ENCODE results near the gene TBC1D22A.

The TBC1D22A gene

DNA sequence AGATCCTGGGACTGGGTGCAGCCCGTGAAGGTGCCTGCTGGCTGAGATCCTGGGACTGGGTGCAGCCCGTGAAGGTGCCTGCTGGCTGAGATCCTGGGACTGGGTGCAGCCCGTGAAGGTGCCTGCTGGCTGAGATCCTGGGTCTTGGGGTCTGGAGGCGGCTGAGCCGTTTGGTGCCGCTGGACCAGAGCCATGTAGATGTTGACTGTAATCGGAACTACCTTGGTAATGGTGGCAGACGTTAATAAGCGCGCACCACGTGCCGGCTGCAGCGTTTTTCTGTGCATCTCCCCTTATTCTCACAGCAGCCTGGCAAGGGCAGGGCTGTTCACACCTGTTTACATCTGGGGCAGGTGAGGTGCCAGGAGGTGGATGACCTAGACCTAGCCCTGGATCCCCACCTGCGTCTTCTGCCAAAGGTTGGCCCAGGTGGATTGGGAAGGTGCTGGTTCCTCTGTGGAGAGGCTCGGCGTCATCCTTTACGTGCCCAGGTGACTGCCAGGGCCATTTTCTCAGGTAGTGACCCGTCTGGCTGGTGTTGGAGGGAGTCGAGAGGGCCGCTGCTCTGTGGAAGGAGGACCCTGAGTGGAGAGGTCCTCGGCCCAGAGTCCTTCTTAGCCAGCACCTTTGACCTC is 382.5 kb downstream of the TBC1D22A start:
- TF ChIP-seq, protein P1, sequence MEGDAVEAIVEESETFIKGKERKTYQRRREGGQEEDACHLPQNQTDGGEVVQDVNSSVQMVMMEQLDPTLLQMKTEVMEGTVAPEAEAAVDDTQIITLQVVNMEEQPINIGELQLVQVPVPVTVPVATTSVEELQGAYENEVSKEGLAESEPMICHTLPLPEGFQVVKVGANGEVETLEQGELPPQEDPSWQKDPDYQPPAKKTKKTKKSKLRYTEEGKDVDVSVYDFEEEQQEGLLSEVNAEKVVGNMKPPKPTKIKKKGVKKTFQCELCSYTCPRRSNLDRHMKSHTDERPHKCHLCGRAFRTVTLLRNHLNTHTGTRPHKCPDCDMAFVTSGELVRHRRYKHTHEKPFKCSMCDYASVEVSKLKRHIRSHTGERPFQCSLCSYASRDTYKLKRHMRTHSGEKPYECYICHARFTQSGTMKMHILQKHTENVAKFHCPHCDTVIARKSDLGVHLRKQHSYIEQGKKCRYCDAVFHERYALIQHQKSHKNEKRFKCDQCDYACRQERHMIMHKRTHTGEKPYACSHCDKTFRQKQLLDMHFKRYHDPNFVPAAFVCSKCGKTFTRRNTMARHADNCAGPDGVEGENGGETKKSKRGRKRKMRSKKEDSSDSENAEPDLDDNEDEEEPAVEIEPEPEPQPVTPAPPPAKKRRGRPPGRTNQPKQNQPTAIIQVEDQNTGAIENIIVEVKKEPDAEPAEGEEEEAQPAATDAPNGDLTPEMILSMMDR (IDR thresholded peaks at IDR 0.05; ENCODE audit: control insufficient read depth, extremely low read depth, insufficient read depth): no peak
- H3K4me3 ChIP-seq (ENCODE audit: low read depth, low read length): no peak overlapping the region
- DNase-seq (ENCODE audit: low read depth): peak; percentile 68

DNA sequence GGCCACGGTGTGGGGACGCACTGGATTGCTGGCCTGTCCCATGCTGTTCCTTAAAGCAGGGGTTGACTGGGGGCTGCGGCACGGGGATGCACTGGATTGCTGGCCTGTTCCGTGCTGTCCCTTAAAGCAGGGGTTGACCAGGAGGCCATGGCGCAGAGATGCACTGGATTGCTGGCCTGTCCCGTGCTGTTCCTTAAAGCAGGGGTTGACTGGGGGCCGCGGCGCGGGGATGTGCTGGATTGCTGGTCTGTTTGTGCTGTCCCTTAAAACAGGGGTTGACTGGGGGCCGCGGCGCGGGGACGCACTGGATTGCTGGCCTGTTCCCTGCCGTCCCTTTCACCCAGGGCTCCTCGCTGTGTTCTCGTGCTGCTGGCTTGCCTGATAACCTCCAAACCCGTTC is 383.4 kb downstream of the TBC1D22A start:
- DNase-seq (ENCODE audit: low read depth): no peak
- TF ChIP-seq, protein P1 (IDR thresholded peaks at IDR 0.05; ENCODE audit: control insufficient read depth, extremely low read depth, insufficient read depth): no peak
- no peak overlapping the region for H3K4me3 ChIP-seq (ENCODE audit: low read depth, low read length)

DNA sequence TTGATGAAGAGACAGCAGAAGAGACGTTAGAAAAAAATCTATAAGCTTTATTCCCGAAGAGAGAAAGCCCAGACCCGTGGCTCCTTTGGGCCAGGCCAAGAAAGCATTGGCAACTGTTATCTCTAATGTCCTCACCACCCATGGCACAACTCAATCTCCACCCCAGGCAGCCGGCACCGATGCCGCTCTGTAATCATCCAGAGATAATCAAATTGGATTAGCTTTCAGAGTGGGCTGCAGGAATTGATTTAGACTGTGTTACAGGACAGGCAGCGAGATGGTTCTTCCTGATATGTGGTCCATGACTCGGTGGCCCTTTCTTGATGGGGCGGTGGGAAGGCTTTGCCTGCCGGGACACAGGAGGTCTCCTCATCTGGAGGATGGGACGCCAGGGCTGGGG is 383.9 kb downstream of the TBC1D22A start:
- DNase-seq (ENCODE audit: low read depth): no peak
- TF ChIP-seq, protein P1 (IDR thresholded peaks at IDR 0.05; ENCODE audit: control insufficient read depth, extremely low read depth, insufficient read depth): no peak
- no peak overlapping the region for H3K4me3 ChIP-seq (ENCODE audit: low read depth, low read length)

- H3K4me3 ChIP-seq (ENCODE audit: low read depth, low read length): no peak overlapping the region
- peak; percentile 66 for DNase-seq (ENCODE audit: low read depth)
- TF ChIP-seq, protein P1 (IDR thresholded peaks at IDR 0.05; ENCODE audit: control insufficient read depth, extremely low read depth, insufficient read depth): no peak
These were observed 384.5 kb downstream of the TBC1D22A start for GRCh38 chr22:47146941-47147340.

GRCh38 chr22:47147572-47147971 is 385.1 kb downstream of the TBC1D22A start:
- TF ChIP-seq, protein P1 (IDR thresholded peaks at IDR 0.05; ENCODE audit: control insufficient read depth, extremely low read depth, insufficient read depth): no peak
- no peak overlapping the region for H3K4me3 ChIP-seq (ENCODE audit: low read depth, low read length)
- DNase-seq (ENCODE audit: low read depth): no peak

DNA sequence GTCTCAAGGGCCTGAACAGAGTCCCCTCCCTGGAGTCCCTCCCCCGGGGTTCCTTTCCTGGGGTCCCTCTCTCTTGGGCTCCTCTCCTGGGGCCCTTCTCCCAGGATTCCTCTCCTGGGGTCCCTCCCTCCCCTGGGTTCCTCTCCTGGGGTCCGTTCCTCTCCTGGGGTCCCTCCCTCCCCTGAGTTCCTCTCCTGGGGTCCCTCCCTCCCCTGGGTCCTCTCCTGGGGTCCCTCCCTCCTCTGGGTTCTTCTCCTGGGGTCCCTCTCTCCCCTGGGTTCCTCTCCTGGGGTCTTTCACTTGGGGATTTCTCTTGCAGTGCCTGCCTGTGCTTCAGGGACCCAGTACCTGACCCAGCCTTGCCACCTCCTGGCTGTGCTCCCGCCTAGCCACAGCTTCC is 386.1 kb downstream of the TBC1D22A start:
- no peak for DNase-seq (ENCODE audit: low read depth)
- H3K4me3 ChIP-seq (ENCODE audit: low read depth, low read length): no peak overlapping the region
- TF ChIP-seq, protein P1 (IDR thresholded peaks at IDR 0.05; ENCODE audit: control insufficient read depth, extremely low read depth, insufficient read depth): no peak
